ENCODE results near the gene SNRNP40.

- no peak for TF ChIP-seq CTCF (IDR thresholded peaks at IDR 0.05; ENCODE audit: low read depth, low read length, missing input control)
- no peak for TF ChIP-seq REST (IDR thresholded peaks at IDR 0.05)
- TF ChIP-seq SP1 (IDR thresholded peaks at IDR 0.05), result no peak
- TF ChIP-seq ZBTB33 (IDR thresholded peaks at IDR 0.05), result no peak
- no peak for TF ChIP-seq YY1 (IDR thresholded peaks at IDR 0.05)
- TF ChIP-seq JUND (IDR thresholded peaks at IDR 0.05), result no peak
- no peak for TF ChIP-seq RAD21 (IDR thresholded peaks at IDR 0.05)
- no peak for TF ChIP-seq FOXA1 (IDR thresholded peaks at IDR 0.05)
- TF ChIP-seq GABPA (IDR thresholded peaks at IDR 0.05 in 1 of 2, conservative IDR thresholded peaks at IDR 0.05 in 1 of 2), result no peak
- TF ChIP-seq ATF3 (IDR thresholded peaks at IDR 0.05), result no peak
Observed at GRCh38 chr1:31318146-31318545, 21.6 kb upstream of the SNRNP40 start.
